Neuronal stem cell (in vitro differentiated cells): ENCODE measurements around the gene NRROS. TPM values are rescaled to one million over a fixed set of nuclear protein-coding genes. Genes with fewer than 3 reads are reported as not detected.
"Not testable (repeated sequence)": the region's sequence is repeated elsewhere in the genome, so short reads cannot be mapped to it uniquely, and the experiment has no call there.

Experiments
- DNase-seq: peaks from one replicate; pipeline ENCODE4 v3.0.0-alpha.2; 2013; ENCODE audit warnings: low spot score
- H2AFZ ChIP-seq: one replicate; pipeline ENCODE4 v1.6.1; 2013; ENCODE audit warnings: mild to moderate bottlenecking, low read length, inconsistent platforms
- H2AK5ac ChIP-seq: 2 replicates; pipeline ENCODE4 v1.6.1; 2013; ENCODE audit warnings: low read depth, mild to moderate bottlenecking, inconsistent platforms, low read length, moderate library complexity, mixed read lengths
- H2BK120ac ChIP-seq: 2 replicates; pipeline ENCODE4 v1.6.1; 2013; ENCODE audit warnings: low read depth, mild to moderate bottlenecking, inconsistent platforms, low read length, moderate library complexity, mixed read lengths
- H2BK12ac ChIP-seq: one replicate; pipeline ENCODE4 v1.6.1; 2013; ENCODE audit warnings: low read length, inconsistent platforms
- H2BK15ac ChIP-seq: 2 replicates; pipeline ENCODE4 v1.6.1; 2013; ENCODE audit warnings: mild to moderate bottlenecking, low read length, inconsistent platforms, mixed read lengths
- H2BK5ac ChIP-seq: one replicate; pipeline ENCODE4 v1.6.1; 2013; ENCODE audit warnings: inconsistent platforms, mild to moderate bottlenecking, low read length, moderate library complexity
- H3K14ac ChIP-seq: one replicate; pipeline ENCODE4 v1.6.1; 2013; ENCODE audit warnings: low read length, inconsistent platforms
- H3K18ac ChIP-seq: 2 replicates; pipeline ENCODE4 v1.6.1; 2013; ENCODE audit warnings: low read length, inconsistent platforms
- H3K23ac ChIP-seq: 2 replicates; pipeline ENCODE4 v1.6.1; 2013; ENCODE audit warnings: low read depth, mild to moderate bottlenecking, mixed read lengths, low read length, inconsistent platforms; ENCODE audit not compliant: poor library complexity
- H3K27ac ChIP-seq: replicated peaks from 3 replicates; pipeline ENCODE4 v1.5.1; 2013; ENCODE audit warnings: low read length, inconsistent platforms
- H3K27me3 ChIP-seq, 3 experiments: 2 replicates each; pipeline ENCODE4 v1.6.1; 2013; ENCODE audit warnings: low read length in 3 of 3, mild to moderate bottlenecking in 2 of 3, inconsistent platforms in 1 of 3, low read depth in 1 of 3, mixed read lengths in 1 of 3, moderate library complexity in 1 of 3; ENCODE audit not compliant: control insufficient read depth in 3 of 3, insufficient read depth in 3 of 3
- H3K36me3 ChIP-seq, 2 donors: replicated peaks in 1 of 2; 2 replicates each; pipeline ENCODE4 v1.6.1; 2013; ENCODE audit warnings: low read length in 2 of 2; ENCODE audit not compliant: control insufficient read depth in 2 of 2, insufficient read depth in 2 of 2
- H3K4ac ChIP-seq: 2 replicates; pipeline ENCODE4 v1.6.1; 2013; ENCODE audit warnings: inconsistent platforms, mild to moderate bottlenecking, low read length, moderate library complexity
- H3K4me1 ChIP-seq, 2 donors: 1 replicate in 1 of 2; 2 replicates in 1 of 2; pipeline ENCODE4 v1.6.1; 2013; ENCODE audit warnings: low read length in 2 of 2, low read depth in 1 of 2; ENCODE audit not compliant: control insufficient read depth in 2 of 2, insufficient read depth in 1 of 2
- H3K4me2 ChIP-seq: one replicate; pipeline ENCODE4 v1.6.1; 2013; ENCODE audit warnings: mild to moderate bottlenecking, low read length, inconsistent platforms; ENCODE audit not compliant: insufficient read depth, poor library complexity, severe bottlenecking
- H3K4me3 ChIP-seq, 2 donors: 2 replicates each; pipeline ENCODE4 v1.5.1; 2013; ENCODE audit warnings: low read length in 2 of 2, mild to moderate bottlenecking in 2 of 2, inconsistent platforms in 1 of 2, moderate library complexity in 1 of 2
- H3K79me1 ChIP-seq: one replicate; pipeline ENCODE4 v1.6.1; 2013; ENCODE audit warnings: low read depth, mild to moderate bottlenecking, inconsistent platforms, low read length, moderate library complexity
- H3K9ac ChIP-seq: one replicate; pipeline ENCODE4 v1.6.1; 2013; ENCODE audit warnings: mild to moderate bottlenecking, low read depth, low read length, inconsistent platforms; ENCODE audit not compliant: poor library complexity
- H3K9me3 ChIP-seq, 2 donors: replicated peaks in 1 of 2; 2 replicates each; pipeline versions ENCODE3 to v1.6.1; 2013; ENCODE audit warnings: low read length in 2 of 2, mild to moderate bottlenecking in 2 of 2, inconsistent platforms in 1 of 2, low read depth in 1 of 2, mixed read lengths in 1 of 2, moderate library complexity in 1 of 2; ENCODE audit not compliant: control insufficient read depth in 2 of 2, insufficient read depth in 1 of 2
- H4K8ac ChIP-seq: one replicate; pipeline ENCODE4 v1.6.1; 2013; ENCODE audit warnings: low read depth, mild to moderate bottlenecking, inconsistent platforms, low read length, moderate library complexity
- H4K91ac ChIP-seq: one replicate; pipeline ENCODE4 v1.6.1; 2013; ENCODE audit warnings: low read length, low read depth, mild to moderate bottlenecking, inconsistent platforms; ENCODE audit not compliant: poor library complexity
- WGBS, 2 donors: extraction: QIAGEN DNeasy Blood & Tissue Kit; methylation state at CpG; one replicate each; pipeline ENCODE4 v1.1.7; 2013; ENCODE audit warnings: missing lambda C conversion rate in 2 of 2, mixed read lengths in 1 of 2; ENCODE audit not compliant: insufficient read length in 2 of 2, insufficient replicate concordance in 1 of 2; ENCODE audit errors: extremely low coverage in 2 of 2; 5-methylcytosine and 5-hydroxymethylcytosine counted together
- polyA plus RNA-seq, 2 experiments: library from polyadenylated mRNA; stranded (reverse); fragments of 200-250 nt; gene quantifications; one replicate each; pipeline ENCODE4 v1.2.3, GENCODE V29; 2013

The NRROS gene
- 2.1 TPM for polyA plus RNA-seq (2013, experiment 1 of 2)
- polyA plus RNA-seq (2013, experiment 2 of 2): 2.0 TPM

- peak within 1 kb of the TSS; percentile 100 for H2BK15ac ChIP-seq
- H3K14ac ChIP-seq: peak within 1 kb of the TSS; percentile 5
- H2BK12ac ChIP-seq: peak within 1 kb of the TSS; percentile 64
- H3K23ac ChIP-seq: peak within 1 kb of the TSS; percentile 26
- H3K79me1 ChIP-seq: peaks cover 3% of the 10 kb centered on the region
- DNase-seq: peak; percentile 30
- H2AK5ac ChIP-seq: peak within 1 kb of the TSS; percentile 70
- H3K4ac ChIP-seq: peak within 1 kb of the TSS; percentile 60
- H3K18ac ChIP-seq: peak within 1 kb of the TSS; percentile 94
- H3K4me3 ChIP-seq: peak within 1 kb of the TSS; percentile 17 to 56
- H4K91ac ChIP-seq: peak within 1 kb of the TSS; percentile 33
- H3K4me1 ChIP-seq: peaks cover 3 to 10% of the 10 kb centered on the region in 2 donors
- H3K4me2 ChIP-seq: peak within 1 kb of the TSS; percentile 54
- peak within 1 kb of the TSS; percentile 32 for H4K8ac ChIP-seq
- peak within 1 kb of the TSS; percentile 87 for H2AFZ ChIP-seq
- H2BK5ac ChIP-seq: peak within 1 kb of the TSS; percentile 25
- no CpG with 5 or more reads among the region's 65 CpGs for WGBS, 2 donors
- no peak within 1 kb of the TSS for H3K9ac ChIP-seq
- no peak within 1 kb of the TSS for H3K27ac ChIP-seq
- H2BK120ac ChIP-seq: peak within 1 kb of the TSS; percentile 66
- no peaks in the 10 kb centered on the region for H3K36me3 ChIP-seq
- peaks cover 0 to 12% (median 0%) of the 10 kb centered on the region in 3 experiments for H3K27me3 ChIP-seq
- peaks cover 0 to 2% of the 10 kb centered on the region in 2 donors for H3K9me3 ChIP-seq
These were observed at the start of gene NRROS for GRCh38 chr3:196639483-196640296. TSS of gene NRROS (plus strand) at chr3:196639694. CDS start at chr3:196654540, 14,846 bp downstream.

DNA sequence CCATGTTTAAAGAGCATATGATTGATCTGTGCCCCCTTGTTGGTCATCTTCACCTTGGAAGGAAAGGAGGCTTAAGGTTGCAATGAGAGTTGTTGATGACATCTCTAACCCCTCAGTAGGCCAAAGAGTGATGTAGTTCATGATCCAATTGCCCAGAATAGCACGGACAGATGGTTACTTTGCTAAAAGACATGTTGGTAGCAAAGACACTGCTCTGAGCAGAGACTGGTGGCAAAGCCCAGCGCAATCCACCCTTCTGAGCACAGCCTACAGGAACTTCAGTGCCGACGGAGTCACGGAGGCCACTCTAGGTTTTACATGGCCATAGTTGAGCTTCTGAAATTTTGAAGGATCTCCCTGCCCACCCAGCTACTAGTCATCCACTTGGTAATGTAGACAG lies 49.2 kb upstream of the NRROS start:
- H3K36me3 ChIP-seq: peaks cover 0 to 23% of the 10 kb centered on the region in 2 donors
- no peak overlapping the region for H3K27ac ChIP-seq
- H3K4ac ChIP-seq: no peak overlapping the region
- no peak overlapping the region for H2AK5ac ChIP-seq
- H2BK15ac ChIP-seq: no peak overlapping the region
- no peak overlapping the region for H4K91ac ChIP-seq
- H3K4me1 ChIP-seq: no peaks in the 10 kb centered on the region
- no peak overlapping the region for H2BK120ac ChIP-seq
- H2AFZ ChIP-seq: no peak overlapping the region
- H3K79me1 ChIP-seq: no peaks in the 10 kb centered on the region
- H3K4me2 ChIP-seq: no peak overlapping the region
- no peak for DNase-seq
- no peaks in the 10 kb centered on the region for H3K9me3 ChIP-seq
- H2BK5ac ChIP-seq: no peak overlapping the region
- no CpG with 5 or more reads among the region's 5 CpGs for WGBS, 2 donors
- no peak overlapping the region for H3K18ac ChIP-seq
- H3K9ac ChIP-seq: no peak overlapping the region
- no peaks in the 10 kb centered on the region for H3K27me3 ChIP-seq
- H3K23ac ChIP-seq: no peak overlapping the region
- H3K14ac ChIP-seq: no peak overlapping the region
- no peak overlapping the region for H4K8ac ChIP-seq
- H3K4me3 ChIP-seq: no peak overlapping the region
- no peak overlapping the region for H2BK12ac ChIP-seq

GRCh38 chr3:196596355-196596754 lies 43.1 kb upstream of the NRROS start:
- no peaks in the 10 kb centered on the region for H3K4me1 ChIP-seq
- H2BK12ac ChIP-seq: no peak overlapping the region
- H4K91ac ChIP-seq: no peak overlapping the region
- H3K4ac ChIP-seq: no peak overlapping the region
- no peak overlapping the region for H2BK5ac ChIP-seq
- H3K14ac ChIP-seq: no peak overlapping the region
- WGBS, 2 donors: no CpG with 5 or more reads among the region's 5 CpGs
- H2BK120ac ChIP-seq: no peak overlapping the region
- H2BK15ac ChIP-seq: no peak overlapping the region
- H3K4me2 ChIP-seq: no peak overlapping the region
- H2AK5ac ChIP-seq: no peak overlapping the region
- no peak overlapping the region for H3K23ac ChIP-seq
- H3K9me3 ChIP-seq: no peaks in the 10 kb centered on the region
- H3K36me3 ChIP-seq: no peaks in the 10 kb centered on the region
- DNase-seq: no peak
- H3K18ac ChIP-seq: no peak overlapping the region
- no peaks in the 10 kb centered on the region for H3K27me3 ChIP-seq
- no peak overlapping the region for H3K4me3 ChIP-seq
- no peak overlapping the region for H4K8ac ChIP-seq
- no peaks in the 10 kb centered on the region for H3K79me1 ChIP-seq
- no peak overlapping the region for H3K27ac ChIP-seq
- no peak overlapping the region for H3K9ac ChIP-seq
- peak overlapping the region; percentile 60 for H2AFZ ChIP-seq

- not testable (repeated sequence) for H3K36me3 ChIP-seq, H3K23ac ChIP-seq, DNase-seq, H2AK5ac ChIP-seq, H2BK12ac ChIP-seq, H2BK120ac ChIP-seq, H3K4me1 ChIP-seq, H3K18ac ChIP-seq, H3K4me3 ChIP-seq, H2BK15ac ChIP-seq, H4K8ac ChIP-seq, H3K27me3 ChIP-seq, H3K14ac ChIP-seq, H3K9ac ChIP-seq, H2BK5ac ChIP-seq, H3K79me1 ChIP-seq, H4K91ac ChIP-seq, H3K4me2 ChIP-seq, H3K9me3 ChIP-seq, H3K27ac ChIP-seq, H3K4ac ChIP-seq
- no CpG with 5 or more reads among the region's 25 CpGs for WGBS, 2 donors
- peak overlapping the region; percentile 73 for H2AFZ ChIP-seq
These were observed 41.3 kb upstream of the NRROS start for GRCh38 chr3:196597971-196598733.
